Bronchial epithelial cell (primary cell): ENCODE measurements around the gene AGPS. TPM values are rescaled to one million over a fixed set of nuclear protein-coding genes. Genes with fewer than 3 reads are reported as not detected.

ENCODE experiments used
- DNase-seq: peaks from one replicate; pipeline ENCODE4 v3.0.0-alpha.2; 2010; ENCODE audit warnings: low read depth
- FAIRE-seq: peaks from 2 replicates; lab custom pipeline; 2011; peaks lifted over from hg19 to GRCh38; lab: Jason Lieb, UNC
- H3K27me3 ChIP-seq: 2 replicates; pipeline ENCODE4 v1.5.1; 2011; ENCODE audit warnings: low read length; ENCODE audit not compliant: control insufficient read depth, insufficient read depth
- H3K36me3 ChIP-seq: 2 replicates; pipeline ENCODE4 v1.5.1; 2011; ENCODE audit warnings: low read length; ENCODE audit not compliant: control insufficient read depth, insufficient read depth
- H3K4me3 ChIP-seq: 2 replicates; pipeline ENCODE4 v1.5.1; 2011; ENCODE audit warnings: mild to moderate bottlenecking, low read depth, low read length, control low read depth
- total RNA-seq: library from RNA; depleted of rRNA; stranded (reverse); fragments of >200 nt; gene quantifications from 2 replicates; pipeline ENCODE4 v1.2.1, GENCODE V29; 2014
- TF ChIP-seq, protein P1 (sequence below): IDR thresholded peaks from 2 replicates; pipeline ENCODE4 v1.5.1; 2011; ENCODE audit warnings: mild to moderate bottlenecking, moderate library complexity, low read length, control low read depth, inconsistent platforms; ENCODE audit not compliant: insufficient read depth, severe bottlenecking

The AGPS gene
- total RNA-seq, 1 donor from 2014 or later, result 34.8 TPM

DNA sequence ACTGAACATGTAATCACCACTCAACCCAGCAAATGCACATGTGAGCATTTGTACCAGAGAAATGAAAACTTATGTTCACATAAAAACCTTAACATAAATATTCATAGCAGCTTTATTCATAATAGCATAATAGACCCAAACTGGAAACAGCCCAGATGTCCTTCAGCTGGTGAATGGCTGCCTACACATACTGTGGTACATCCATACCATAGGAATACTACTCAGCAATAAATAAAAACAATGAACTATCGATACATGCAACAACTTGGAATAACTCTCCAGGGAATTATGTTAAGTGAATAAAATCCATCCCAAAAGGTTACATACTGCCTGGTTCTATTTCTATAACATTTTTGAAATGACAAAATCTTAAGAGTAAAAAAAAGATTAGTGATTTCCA lies 140.0 kb downstream of the AGPS start:
- H3K27me3 ChIP-seq, result no peaks in the 10 kb centered on the region
- FAIRE-seq, result no peak
- TF ChIP-seq, protein P1, sequence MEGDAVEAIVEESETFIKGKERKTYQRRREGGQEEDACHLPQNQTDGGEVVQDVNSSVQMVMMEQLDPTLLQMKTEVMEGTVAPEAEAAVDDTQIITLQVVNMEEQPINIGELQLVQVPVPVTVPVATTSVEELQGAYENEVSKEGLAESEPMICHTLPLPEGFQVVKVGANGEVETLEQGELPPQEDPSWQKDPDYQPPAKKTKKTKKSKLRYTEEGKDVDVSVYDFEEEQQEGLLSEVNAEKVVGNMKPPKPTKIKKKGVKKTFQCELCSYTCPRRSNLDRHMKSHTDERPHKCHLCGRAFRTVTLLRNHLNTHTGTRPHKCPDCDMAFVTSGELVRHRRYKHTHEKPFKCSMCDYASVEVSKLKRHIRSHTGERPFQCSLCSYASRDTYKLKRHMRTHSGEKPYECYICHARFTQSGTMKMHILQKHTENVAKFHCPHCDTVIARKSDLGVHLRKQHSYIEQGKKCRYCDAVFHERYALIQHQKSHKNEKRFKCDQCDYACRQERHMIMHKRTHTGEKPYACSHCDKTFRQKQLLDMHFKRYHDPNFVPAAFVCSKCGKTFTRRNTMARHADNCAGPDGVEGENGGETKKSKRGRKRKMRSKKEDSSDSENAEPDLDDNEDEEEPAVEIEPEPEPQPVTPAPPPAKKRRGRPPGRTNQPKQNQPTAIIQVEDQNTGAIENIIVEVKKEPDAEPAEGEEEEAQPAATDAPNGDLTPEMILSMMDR, result no peak

DNA sequence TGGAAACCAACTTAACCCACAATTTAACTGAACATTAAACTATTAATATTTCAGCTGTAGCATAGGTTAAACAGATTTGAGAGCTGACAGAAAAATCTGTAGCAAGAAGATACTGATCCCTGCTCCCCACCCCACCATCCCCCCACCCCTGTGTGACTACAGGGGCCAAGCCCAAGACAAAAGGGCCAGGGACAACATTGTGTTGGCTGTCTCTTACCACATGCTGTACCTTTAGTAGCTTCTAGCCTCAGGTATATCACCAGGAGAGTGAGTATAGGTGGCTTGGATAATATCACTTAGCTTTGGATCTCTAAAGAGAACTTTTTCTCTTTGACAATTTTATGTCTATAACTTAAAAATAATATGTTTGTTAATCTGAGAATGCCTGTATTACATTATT lies 140.7 kb downstream of the AGPS start:
- Histone ChIP-seq H3K27me3 (no peaks in the 10 kb centered on the region), H3K36me3 (no peaks in the 10 kb centered on the region), H3K4me3 (no peak overlapping the region)
- FAIRE-seq, result no peak
- TF ChIP-seq, protein P1, result no peak
- DNase-seq, result no peak

More for the DNA sequence above, 140.0 kb downstream of the AGPS start:
- DNase-seq, result no peak
- Histone ChIP-seq H3K36me3 (no peaks in the 10 kb centered on the region), H3K4me3 (no peak overlapping the region)

DNA sequence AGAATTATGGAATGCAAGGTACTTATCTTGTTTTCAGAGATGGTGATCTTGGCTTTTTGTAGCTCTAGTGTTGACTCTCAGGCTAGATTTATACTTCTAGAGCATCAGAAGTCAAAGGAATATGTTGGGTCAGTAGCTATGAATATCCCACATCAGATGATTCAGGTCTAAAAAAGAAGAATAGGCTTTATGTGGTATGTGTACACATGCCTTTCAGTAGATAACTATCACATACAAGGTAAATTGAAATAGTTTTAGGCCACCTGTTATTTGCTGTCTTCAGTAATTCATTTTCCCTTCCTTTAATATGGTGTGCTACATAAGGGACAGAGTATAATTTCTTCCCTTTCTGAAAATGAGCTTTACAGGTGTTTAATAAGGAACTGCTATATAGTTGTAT lies 142.4 kb downstream of the AGPS start:
- H3K4me3 ChIP-seq, result no peak overlapping the region
- FAIRE-seq, result no peak
- no peak for DNase-seq
- no peaks in the 10 kb centered on the region for H3K36me3 ChIP-seq
- TF ChIP-seq, protein P1, result no peak
- no peaks in the 10 kb centered on the region for H3K27me3 ChIP-seq

DNA sequence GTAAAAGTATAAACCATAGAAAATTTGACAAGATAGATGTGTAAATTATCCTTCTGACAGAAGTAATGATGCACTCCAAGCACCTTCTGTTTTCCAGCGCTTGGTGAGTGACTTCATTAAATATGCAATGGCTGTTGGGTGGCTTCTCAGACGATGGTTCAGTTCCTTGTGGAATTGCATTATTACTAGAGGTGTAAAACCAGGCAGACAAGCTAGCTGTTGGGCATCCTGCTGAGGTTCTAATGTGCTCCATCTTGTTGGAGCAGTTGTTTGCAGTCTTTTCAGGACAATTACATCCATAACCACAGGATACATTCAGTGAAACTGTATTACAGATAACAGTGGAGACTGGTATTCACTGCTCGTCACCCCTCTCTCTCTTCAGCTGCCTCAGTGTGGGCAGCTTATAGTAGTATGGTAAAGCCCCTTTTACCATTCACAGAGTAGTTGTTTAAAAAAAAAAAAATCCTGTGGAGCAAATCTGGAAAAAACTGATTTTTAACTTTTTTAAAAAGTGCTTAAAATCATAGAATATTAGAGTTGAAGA lies 143.5 kb downstream of the AGPS start:
- Histone ChIP-seq H3K4me3 (no peak overlapping the region), H3K36me3 (no peaks in the 10 kb centered on the region), H3K27me3 (no peaks in the 10 kb centered on the region)
- TF ChIP-seq, protein P1, result no peak
- no peak for DNase-seq
- FAIRE-seq, result no peak

DNA sequence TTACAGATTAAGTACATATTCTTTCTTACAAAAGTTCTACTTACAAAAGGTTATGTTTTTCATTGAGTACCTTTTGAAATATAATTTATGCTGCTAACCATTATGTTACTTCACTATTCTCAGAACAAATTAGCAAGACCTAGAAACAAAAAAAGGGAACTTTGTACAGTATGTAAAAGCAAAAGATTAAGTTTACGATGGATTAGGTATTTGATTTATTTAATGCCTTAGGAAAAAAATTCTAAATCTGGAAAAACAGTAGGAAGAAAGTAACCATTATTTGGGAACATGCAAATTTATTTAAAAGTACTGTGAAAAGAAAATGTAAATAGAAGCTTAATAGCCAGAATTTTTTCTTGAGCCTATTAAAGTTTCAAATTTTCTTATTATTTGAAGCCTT lies 144.6 kb downstream of the AGPS start:
- no peaks in the 10 kb centered on the region for H3K27me3 ChIP-seq
- no peak overlapping the region for H3K4me3 ChIP-seq
- H3K36me3 ChIP-seq, result no peaks in the 10 kb centered on the region
- DNase-seq, result no peak
- TF ChIP-seq, protein P1, result no peak
- FAIRE-seq, result no peak

DNA sequence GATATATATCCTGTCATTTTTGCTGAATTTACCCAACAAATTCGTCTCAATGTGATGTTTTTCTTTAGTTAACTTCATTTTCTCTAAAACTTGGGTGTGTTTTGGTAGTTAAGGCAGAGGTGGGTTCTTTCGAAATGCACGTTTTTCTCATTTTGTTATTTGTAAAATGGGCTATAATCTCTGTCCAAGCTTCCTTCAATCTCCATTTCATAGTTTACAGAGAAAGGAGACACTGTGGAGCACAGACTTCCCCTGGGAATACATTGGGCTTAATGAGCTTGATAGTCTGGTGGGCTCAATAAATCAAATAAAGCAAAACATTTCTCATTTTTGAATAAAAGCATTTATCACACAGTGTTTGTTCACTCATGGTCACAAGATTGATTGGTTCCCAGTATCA lies 145.1 kb downstream of the AGPS start:
- no peak for FAIRE-seq
- no peak overlapping the region for H3K4me3 ChIP-seq

More for the DNA sequence above, 145.1 kb downstream of the AGPS start:
- Histone ChIP-seq H3K36me3 (no peaks in the 10 kb centered on the region), H3K27me3 (no peaks in the 10 kb centered on the region)
- DNase-seq, result no peak
- TF ChIP-seq, protein P1, result no peak
